H1 (cell line): ENCODE results near the gene CYP2S1. TPM values are rescaled to one million over a fixed set of nuclear protein-coding genes. Genes with fewer than 3 reads are reported as not detected.

Experiments
- CTCF ChIA-PET: fragments of 300-600 bp; sonication (Branson Sonifier 250); formaldehyde crosslinking; loops from one replicate; lab custom pipeline; 2021; ENCODE audit not compliant: partially characterized antibody; lab: Charles Lee
- POLR2A ChIA-PET: fragments of 300-600 bp; sonication (Branson Sonifier 250); formaldehyde crosslinking; loops from one replicate; lab custom pipeline; 2021; ENCODE audit warnings: inconsistent platforms; ENCODE audit not compliant: partially characterized antibody; lab: Charles Lee
- DNase-seq, 2 experiments: peaks; one replicate each; pipeline versions ENCODE4 v3.0.0 to v3.0.0-alpha.2; 2010 to 2022; ENCODE audit warnings: low spot score in 2 of 2, low read depth in 1 of 2, mixed read lengths in 1 of 2
- FAIRE-seq: peaks from 2 replicates; lab custom pipeline; 2011; peaks lifted over from hg19 to GRCh38; lab: Jason Lieb, UNC
- H2AFZ ChIP-seq: 2 replicates; pipeline ENCODE4 v1.8.1; 2012; ENCODE audit warnings: low read length, inconsistent platforms
- H2AK5ac ChIP-seq: 2 replicates; pipeline ENCODE4 v1.6.1; 2013; ENCODE audit warnings: low read depth, low read length
- H2BK120ac ChIP-seq: replicated peaks from 2 replicates; pipeline ENCODE3; 2013; ENCODE audit warnings: low read depth, low read length, inconsistent platforms
- H2BK12ac ChIP-seq: 2 replicates; pipeline ENCODE4 v1.6.1; 2013; ENCODE audit warnings: low read depth, low read length
- H2BK15ac ChIP-seq: 2 replicates; pipeline ENCODE4 v1.6.1; 2013; ENCODE audit warnings: low read length
- H2BK20ac ChIP-seq: 2 replicates; pipeline ENCODE4 v1.6.1; 2013; ENCODE audit warnings: low read length
- H2BK5ac ChIP-seq: 2 replicates; pipeline ENCODE4 v1.6.1; 2013; ENCODE audit warnings: low read depth, low read length
- H3K14ac ChIP-seq: 2 replicates; pipeline ENCODE4 v1.6.1; 2013; ENCODE audit warnings: inconsistent platforms; ENCODE audit not compliant: insufficient read length
- H3K18ac ChIP-seq: 2 replicates; pipeline ENCODE4 v1.6.1; 2013; ENCODE audit warnings: low read length; ENCODE audit errors: extremely low read depth
- H3K23ac ChIP-seq: 2 replicates; pipeline ENCODE4 v1.6.1; 2013; ENCODE audit warnings: inconsistent platforms; ENCODE audit not compliant: insufficient read length
- H3K23me2 ChIP-seq: 2 replicates; pipeline ENCODE4 v1.6.1; 2013; ENCODE audit warnings: low read depth, low read length
- H3K27ac ChIP-seq: 2 replicates; pipeline ENCODE4 v1.6.1; 2011; ENCODE audit warnings: low read depth, low read length, inconsistent platforms
- H3K27me3 ChIP-seq, 4 experiments: replicated peaks in 1 of 4; 1 replicate in 1 of 4; 2 replicates in 3 of 4; pipeline versions ENCODE4 v1.6.1 to v1.8.1; 2011 to 2013; ENCODE audit warnings: low read length in 3 of 4, mild to moderate bottlenecking in 3 of 4, inconsistent platforms in 2 of 4, mixed read lengths in 2 of 4, moderate library complexity in 1 of 4; ENCODE audit not compliant: control insufficient read depth in 3 of 4, insufficient read depth in 3 of 4; ENCODE audit errors: extremely low read depth in 1 of 4
- H3K36me3 ChIP-seq, 4 experiments: 2 replicates each; pipeline versions ENCODE4 v1.6.1 to v1.8.1; 2011 to 2013; ENCODE audit warnings: mild to moderate bottlenecking in 4 of 4, low read length in 3 of 4, moderate library complexity in 2 of 4, control low read depth in 1 of 4, inconsistent platforms in 1 of 4; ENCODE audit not compliant: insufficient read depth in 4 of 4, control insufficient read depth in 2 of 4
- H3K4ac ChIP-seq: replicated peaks from 2 replicates; pipeline ENCODE3; 2013; ENCODE audit warnings: low read length, low read depth, mixed read lengths, inconsistent platforms; ENCODE audit not compliant: insufficient read length
- H3K4me1 ChIP-seq, 4 experiments: replicated peaks in 1 of 4; 1 replicate in 1 of 4; 2 replicates in 3 of 4; pipeline versions ENCODE4 v1.6.1 to v1.8.1; 2011 to 2013; ENCODE audit warnings: low read length in 3 of 4, inconsistent platforms in 2 of 4, mixed read lengths in 1 of 4; ENCODE audit not compliant: insufficient read depth in 4 of 4, control insufficient read depth in 3 of 4
- H3K4me2 ChIP-seq, 2 experiments: 2 replicates each; pipeline versions ENCODE4 v1.6.1 to v1.8.1; 2011 to 2013; ENCODE audit warnings: low read depth in 2 of 2, low read length in 2 of 2, control low read depth in 1 of 2, inconsistent platforms in 1 of 2, mild to moderate bottlenecking in 1 of 2; ENCODE audit not compliant: insufficient read depth in 1 of 2
- H3K4me3 ChIP-seq, 4 experiments: fragments of 200-600, 300-600 bp in 1 of 4; sonication (generic), shearing (Covaris generic), sonication (Bioruptor Twin) in 1 of 4; 2 replicates each; pipeline versions ENCODE4 v1.5.1 to v1.8.1; 2011 to 2016; ENCODE audit warnings: low read length in 4 of 4, low read depth in 3 of 4, control low read depth in 2 of 4, inconsistent platforms in 2 of 4, mild to moderate bottlenecking in 2 of 4, mixed read lengths in 1 of 4, moderate library complexity in 1 of 4; ENCODE audit not compliant: insufficient read depth in 2 of 4; ENCODE audit errors: extremely low read depth in 1 of 4
- H3K56ac ChIP-seq: replicated peaks from 2 replicates; pipeline ENCODE3; 2013; ENCODE audit warnings: low read depth, mild to moderate bottlenecking, mixed read lengths, low read length, inconsistent platforms; ENCODE audit not compliant: insufficient read length
- H3K79me1 ChIP-seq: 2 replicates; pipeline ENCODE4 v1.6.1; 2013; ENCODE audit warnings: low read depth, low read length, control low read depth
- H3K79me2 ChIP-seq, 2 experiments: 2 replicates each; pipeline versions ENCODE4 v1.6.1 to v1.8.1; 2012 to 2013; ENCODE audit warnings: low read length in 2 of 2, mild to moderate bottlenecking in 2 of 2, inconsistent platforms in 1 of 2; ENCODE audit not compliant: insufficient read depth in 2 of 2, control insufficient read depth in 1 of 2
- H3K9ac ChIP-seq, 4 experiments: replicated peaks in 1 of 4; 1 replicate in 1 of 4; 2 replicates in 3 of 4; pipeline versions ENCODE4 v1.6.1 to v1.8.1; 2011 to 2013; ENCODE audit warnings: low read depth in 3 of 4, low read length in 3 of 4, control low read depth in 2 of 4, mild to moderate bottlenecking in 2 of 4, moderate library complexity in 2 of 4, inconsistent platforms in 1 of 4; ENCODE audit errors: extremely low read depth in 1 of 4
- H3K9me3 ChIP-seq, 2 experiments: 2 replicates each; pipeline versions ENCODE4 v1.6.1 to v1.8.1; 2012 to 2013; ENCODE audit warnings: mild to moderate bottlenecking in 2 of 2, moderate library complexity in 2 of 2, control low read depth in 1 of 2, inconsistent platforms in 1 of 2, low read depth in 1 of 2, low read length in 1 of 2, mixed read lengths in 1 of 2; ENCODE audit not compliant: insufficient read depth in 2 of 2
- H4K20me1 ChIP-seq, 2 experiments: replicated peaks in 1 of 2; 2 replicates each; pipeline versions ENCODE3 to v1.8.1; 2011 to 2013; ENCODE audit warnings: inconsistent platforms in 2 of 2, low read length in 2 of 2, mild to moderate bottlenecking in 1 of 2; ENCODE audit not compliant: insufficient read depth in 2 of 2, control insufficient read depth in 1 of 2
- H4K5ac ChIP-seq: 2 replicates; pipeline ENCODE4 v1.6.1; 2013; ENCODE audit warnings: low read length, low read depth, mixed read lengths, inconsistent platforms; ENCODE audit not compliant: insufficient read length
- H4K8ac ChIP-seq: 2 replicates; pipeline ENCODE4 v1.8.0; 2013; ENCODE audit warnings: mild to moderate bottlenecking, moderate library complexity, low read length, inconsistent platforms; ENCODE audit not compliant: insufficient read depth; ENCODE audit errors: extremely low read depth
- H4K91ac ChIP-seq: replicated peaks from 2 replicates; pipeline ENCODE3; 2013; ENCODE audit warnings: low read length, mixed read lengths, inconsistent platforms; ENCODE audit not compliant: insufficient read length
- BCL11A ChIP-seq, 2 experiments: IDR thresholded peaks; one replicate each; pipeline ENCODE4 v1.6.1; 2011; ENCODE audit warnings: low read depth in 2 of 2, low read length in 2 of 2, mild to moderate bottlenecking in 2 of 2
- CBX5 ChIP-seq: fragments of 300-800, 300-1000 bp; sonication (generic); IDR thresholded peaks from 2 replicates; pipeline ENCODE4 v1.7.1; 2016; ENCODE audit warnings: antibody characterized with exemption, low read length, low read depth
- CREB1 ChIP-seq: IDR thresholded peaks from 2 replicates; pipeline ENCODE4 v1.6.1; 2012; ENCODE audit warnings: inconsistent platforms
- CTCF ChIP-seq, 3 experiments: IDR thresholded peaks; 1 replicate in 2 of 3; 2 replicates in 1 of 3; pipeline versions ENCODE4 v1.5.1 to v1.6.1; 2011; ENCODE audit warnings: low read length in 3 of 3, mild to moderate bottlenecking in 3 of 3, inconsistent platforms in 2 of 3, low read depth in 1 of 3, moderate library complexity in 1 of 3; ENCODE audit not compliant: insufficient read depth in 1 of 3; ENCODE audit errors: control extremely low read depth in 1 of 3
- HDAC6 ChIP-seq: IDR thresholded peaks from one replicate; pipeline ENCODE4 v1.7.1; 2012; ENCODE audit warnings: low read depth, mild to moderate bottlenecking, inconsistent platforms, low read length, moderate library complexity
- RAD21 ChIP-seq, 2 experiments: IDR thresholded peaks in 1 of 2; conservative IDR thresholded peaks in 1 of 2; 2 replicates each; pipeline ENCODE4 v1.6.1; 2011; ENCODE audit warnings: low read depth in 2 of 2, low read length in 2 of 2, improper control_type of control experiment in 1 of 2, inconsistent platforms in 1 of 2, mild to moderate bottlenecking in 1 of 2, moderate library complexity in 1 of 2
- SP1 ChIP-seq: IDR thresholded peaks from 2 replicates; pipeline ENCODE4 v1.6.1; 2011; ENCODE audit warnings: low read depth, low read length
- SUZ12 ChIP-seq: fragments of 200-600 bp; sonication (generic); IDR thresholded peaks from 2 replicates; pipeline ENCODE4 v1.6.1; 2012; ENCODE audit warnings: mild to moderate bottlenecking, inconsistent platforms, low read length, moderate library complexity, mixed read lengths
- YY1 ChIP-seq: IDR thresholded peaks from 2 replicates; pipeline ENCODE4 v1.6.1; 2011; ENCODE audit warnings: low read depth, mild to moderate bottlenecking, low read length
- WGBS, 2 experiments: shearing (Covaris generic) in 1 of 2; methylation state at CpG; one replicate each; pipeline versions ENCODE4 v1.1.6 to v1.1.7; 2013 to 2015; ENCODE audit warnings: low lambda C conversion rate in 2 of 2, mixed read lengths in 2 of 2, inconsistent platforms in 1 of 2, low coverage in 1 of 2, missing lambda C conversion rate in 1 of 2; ENCODE audit not compliant: insufficient replicate concordance in 2 of 2, insufficient coverage in 1 of 2, insufficient read length in 1 of 2; ENCODE audit errors: extremely low coverage in 1 of 2, missing lambda C conversion rate in 1 of 2; 5-methylcytosine and 5-hydroxymethylcytosine counted together
- polyA plus RNA-seq, 7 experiments: library from polyadenylated mRNA; depleted of rRNA in 3 of 7; stranded (reverse) in 5 of 7; unstranded in 2 of 7; fragments of >200 nt in 5 of 7; fragments of 200-250 nt in 2 of 7; gene quantifications; 1 replicate in 5 of 7; 2 replicates in 1 of 7; 4 replicates in 1 of 7; pipeline versions ENCODE4 v1.2.1 to v1.2.3, GENCODE V29; 2011 to 2013; ENCODE audit warnings: missing spikeins in 2 of 7, mixed read lengths in 2 of 7
- total RNA-seq: library from RNA; stranded (reverse); fragmentation: NEBNext Ultra II Directional; extraction: Animal tissue kit (Norgen Biotek cat#: 25700); gene quantifications from 2 replicates; pipeline ENCODE4 v1.2.1, GENCODE V29; 2021

Gene CYP2S1
- total and polyA plus RNA-seq, 2 of the 8 experiments (the other 6 are each of a cell fraction or from before 2014, with no cell fraction given) = 97.9 to 245 TPM

- WGBS, 2 experiments = 44% methylated on average over 7 of the region's 7 CpGs; no CpG with 5 or more reads in 1 of the 2 experiments
- no peak overlapping the region for H4K91ac ChIP-seq
- no peak overlapping the region for H2BK20ac ChIP-seq
- no peak overlapping the region for H3K4ac ChIP-seq
- no peak overlapping the region for H2AFZ ChIP-seq
- H3K27ac ChIP-seq = no peak overlapping the region
- no peak overlapping the region for H4K5ac ChIP-seq
- CTCF ChIA-PET = interaction anchor here (0.6 to 1.7 kb wide), 43 partner anchors 9 to 499 kb away, joined by 3 to 9 read pairs (median 4); no protein-coding TSS in a partner anchor
- H3K23ac ChIP-seq = no peak overlapping the region
- no peak overlapping the region for H2BK12ac ChIP-seq
- no peaks in the 10 kb centered on the region for H3K79me1 ChIP-seq
- no peaks in the 10 kb centered on the region for H4K20me1 ChIP-seq
- no peaks in the 10 kb centered on the region for H3K36me3 ChIP-seq
- no peaks in the 10 kb centered on the region for H3K4me1 ChIP-seq
- no peaks in the 10 kb centered on the region for H3K79me2 ChIP-seq
- H3K27me3 ChIP-seq = no peaks in the 10 kb centered on the region
- H3K23me2 ChIP-seq = no peaks in the 10 kb centered on the region
- H3K4me2 ChIP-seq = no peak overlapping the region
- no peak overlapping the region for H2BK120ac ChIP-seq
- H3K9ac ChIP-seq = no peak overlapping the region
- H3K14ac ChIP-seq = no peak overlapping the region
- peak; percentile 81 for FAIRE-seq
- no peak overlapping the region for H3K18ac ChIP-seq
- no peak overlapping the region for H4K8ac ChIP-seq
- peak; percentile 60 to 92 for DNase-seq
- no peak overlapping the region for H2BK15ac ChIP-seq
- no peak overlapping the region for H3K56ac ChIP-seq
- H2BK5ac ChIP-seq = no peak overlapping the region
- POLR2A ChIA-PET = interaction anchor here (0.6 to 1.5 kb wide), 6 partner anchors 24 to 208 kb away, joined by 3 to 4 read pairs (median 4); no protein-coding TSS in a partner anchor
- H2AK5ac ChIP-seq = no peak overlapping the region
- TF ChIP-seq BCL11A (IDR thresholded peaks at IDR 0.05; ENCODE audit: low read depth in 2 of 2, low read length in 2 of 2) = no peak
- TF ChIP-seq CREB1 = peak; percentile 65; the same call in 1 of the 2 replicates
- peak; percentile 95 to 97 for TF ChIP-seq RAD21 (IDR thresholded peaks at IDR 0.05 in 1 of 2, conservative IDR thresholded peaks at IDR 0.05 in 1 of 2; ENCODE audit: low read depth in 2 of 2, low read length in 2 of 2)
- TF ChIP-seq HDAC6 = no peak
- TF ChIP-seq CTCF (IDR thresholded peaks at IDR 0.05; ENCODE audit: control extremely low read depth in 1 of 3, insufficient read depth in 1 of 3, low read depth in 1 of 3, low read length in 3 of 3) = peak; percentile 79 to 92 (median 89)
- no peak for TF ChIP-seq CBX5
- peak; percentile 64; the same call in 1 of the 2 replicates for TF ChIP-seq YY1
- TF ChIP-seq SP1 = 0 out of 2 replicates have a peak, but pooled peaks have one; percentile 16
- no peak for TF ChIP-seq SUZ12
- H3K9me3 ChIP-seq = peaks cover 0 to 3% of the 10 kb centered on the region in 2 experiments; a peak in 1 of 4 replicates
- H3K4me3 ChIP-seq = no peak overlapping the region
Measured at GRCh38 chr19:41144403-41144802, 48.6 kb upstream of the CYP2S1 start.
